Skin epidermis (tissue), 12 donors: ENCODE results near the gene CLTB.
A peak's percentile ranks its signal among the peaks of the same experiment; 100 is the strongest.

ENCODE experiments used
- H3K27ac ChIP-seq, 21 experiments: fragments of 200-600 bp; sonication (generic) in 11 of 21; one replicate each; pipeline ENCODE4 v1.5.0; 2020; ENCODE audit warnings: mild to moderate bottlenecking in 3 of 21, inconsistent platforms in 2 of 21, moderate library complexity in 2 of 21
- H3K4me3 ChIP-seq, 7 experiments: fragments of 200-600 bp; sonication (generic) in 2 of 7; one replicate each; pipeline ENCODE4 v1.5.0; 2020; ENCODE audit warnings: inconsistent platforms in 2 of 7, mild to moderate bottlenecking in 2 of 7, moderate library complexity in 1 of 7

CLTB gene

DNA sequence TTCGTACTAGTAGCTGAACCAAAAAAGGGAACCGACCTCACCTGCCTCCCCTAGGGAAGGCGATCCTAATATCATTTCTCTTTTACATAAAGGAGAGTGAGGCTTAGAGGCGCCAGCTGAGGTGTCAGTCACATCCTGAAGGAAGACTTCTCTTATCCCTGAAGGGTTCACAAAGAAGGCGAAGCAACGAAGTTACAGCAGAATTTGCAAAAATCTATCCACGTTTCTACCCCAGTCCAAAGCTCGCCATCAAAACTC is 54.2 kb downstream of the CLTB start:
- peak overlapping the region in 16 of 21 experiments; percentile 24 to 92 (median 86) for H3K27ac ChIP-seq
- H3K4me3 ChIP-seq, result peak overlapping the region; percentile 73 to 99 (median 86)

DNA sequence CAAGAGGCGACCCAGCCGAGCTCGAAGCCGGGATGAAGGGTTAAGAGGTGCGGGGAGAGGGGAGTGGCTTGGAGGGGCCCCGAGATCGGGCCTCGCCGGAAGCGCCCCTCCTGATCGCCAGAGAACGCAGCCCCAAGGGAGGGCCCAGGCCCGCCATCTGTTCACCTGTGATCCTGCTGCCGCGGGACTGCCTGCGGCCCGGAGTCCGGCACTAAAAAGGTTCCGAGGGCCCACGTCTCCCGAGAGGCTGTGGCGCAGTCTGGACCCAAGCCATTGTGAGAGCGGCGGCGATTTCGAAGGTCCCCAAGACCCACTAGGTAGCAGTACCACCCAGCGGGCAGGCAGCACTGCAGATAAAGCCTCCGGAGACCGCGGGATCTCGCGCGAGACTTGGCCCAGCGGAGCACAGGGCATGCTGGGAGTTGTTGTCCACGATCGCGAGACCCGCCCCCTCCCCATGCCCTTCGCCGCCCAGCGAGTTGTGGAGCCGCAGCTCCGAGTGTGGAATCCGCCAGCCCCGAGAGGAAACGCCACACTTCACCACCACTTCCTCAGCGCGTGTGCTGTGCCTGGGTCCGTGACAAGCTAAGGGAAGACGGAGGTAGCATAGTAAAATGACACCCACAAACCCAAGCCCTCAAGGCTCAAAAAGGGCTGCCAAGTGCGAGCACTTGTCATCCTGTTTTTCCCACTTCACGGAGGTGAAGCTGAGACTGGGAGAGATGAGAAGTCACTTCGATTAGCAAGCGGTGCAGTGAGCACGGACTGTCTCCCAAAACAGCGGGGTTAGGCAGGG is 54.7 kb downstream of the CLTB start, which contains the start of gene KIAA1191:
Gene KIAA1191 (minus strand): TSS at position 328 of the 796 bp plus-strand sequence. CDS start 2,256 bp downstream, outside the sequence.
- Histone ChIP-seq H3K27ac (peak within 1 kb of the TSS; percentile 20 to 93 (median 86)), H3K4me3 (peak within 1 kb of the TSS; percentile 73 to 99 (median 86))

DNA sequence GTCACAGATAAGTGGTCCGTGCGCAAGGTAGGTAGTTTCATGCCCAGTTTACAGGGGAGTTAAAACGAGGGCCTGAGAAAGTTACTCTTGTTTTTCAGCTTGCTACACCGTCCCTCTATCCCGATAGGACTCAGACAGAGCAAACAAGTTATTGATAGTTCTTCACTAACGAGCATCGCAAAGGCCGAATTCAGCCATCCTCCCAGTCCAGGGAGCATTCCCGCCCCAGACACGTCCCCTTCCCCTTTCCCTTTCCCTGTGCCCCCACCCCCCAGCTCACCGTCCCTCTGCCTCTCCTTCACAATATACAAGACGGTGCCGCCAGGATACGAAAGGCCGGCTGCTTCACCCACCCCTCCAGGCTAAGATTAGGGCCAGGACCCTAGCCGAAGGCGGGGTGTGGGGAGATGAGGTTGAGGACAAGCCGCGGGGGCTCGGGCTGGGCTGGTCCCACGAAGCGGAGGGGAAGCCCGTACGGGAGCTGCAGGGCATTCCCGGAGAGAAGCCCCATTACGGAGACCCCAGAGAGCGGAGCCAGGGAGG is 55.4 kb downstream of the CLTB start:
- H3K4me3 ChIP-seq, result peak overlapping the region; percentile 73 to 99 (median 86)
- H3K27ac ChIP-seq, result peak overlapping the region; percentile 20 to 93 (median 86)

DNA sequence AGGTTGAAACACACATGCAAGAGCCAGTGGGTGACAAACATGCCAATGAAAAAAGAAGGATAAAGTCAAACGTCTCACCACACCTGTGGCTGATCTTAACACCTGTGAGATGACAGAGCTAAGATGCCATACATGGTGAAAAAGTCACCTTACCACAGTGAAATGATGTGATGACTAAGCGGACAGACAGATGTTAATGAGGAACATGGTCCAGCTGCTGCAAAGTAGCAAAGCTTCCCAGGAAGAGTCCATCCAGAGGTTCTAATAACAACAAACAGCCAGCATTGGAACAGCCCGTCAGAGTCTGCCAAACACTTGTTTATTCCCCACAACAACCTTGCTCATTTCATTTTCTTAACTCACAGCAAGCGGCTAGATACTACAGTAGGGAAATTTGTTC is 56.7 kb downstream of the CLTB start:
- Histone ChIP-seq H3K27ac (no peak overlapping the region), H3K4me3 (no peak overlapping the region)

DNA sequence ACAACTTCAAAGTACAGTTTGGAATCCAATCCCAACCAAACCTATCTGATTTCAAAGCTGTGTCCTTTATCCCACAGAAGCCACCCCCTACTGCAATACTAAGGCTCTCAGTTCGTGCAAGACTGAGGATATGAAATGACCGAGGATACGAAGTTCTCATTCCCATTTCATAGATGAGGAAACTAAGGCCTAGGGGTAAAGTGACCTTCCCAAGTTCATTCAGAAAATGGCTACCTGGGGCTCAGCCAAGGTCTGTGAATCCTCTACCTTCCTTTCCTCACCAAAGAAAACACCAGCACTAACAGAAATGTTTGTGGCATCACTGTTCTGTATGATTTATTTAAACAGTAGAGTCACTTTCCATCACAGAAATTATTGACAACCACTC is 60.2 kb downstream of the CLTB start:
- no peak overlapping the region for H3K27ac ChIP-seq

DNA sequence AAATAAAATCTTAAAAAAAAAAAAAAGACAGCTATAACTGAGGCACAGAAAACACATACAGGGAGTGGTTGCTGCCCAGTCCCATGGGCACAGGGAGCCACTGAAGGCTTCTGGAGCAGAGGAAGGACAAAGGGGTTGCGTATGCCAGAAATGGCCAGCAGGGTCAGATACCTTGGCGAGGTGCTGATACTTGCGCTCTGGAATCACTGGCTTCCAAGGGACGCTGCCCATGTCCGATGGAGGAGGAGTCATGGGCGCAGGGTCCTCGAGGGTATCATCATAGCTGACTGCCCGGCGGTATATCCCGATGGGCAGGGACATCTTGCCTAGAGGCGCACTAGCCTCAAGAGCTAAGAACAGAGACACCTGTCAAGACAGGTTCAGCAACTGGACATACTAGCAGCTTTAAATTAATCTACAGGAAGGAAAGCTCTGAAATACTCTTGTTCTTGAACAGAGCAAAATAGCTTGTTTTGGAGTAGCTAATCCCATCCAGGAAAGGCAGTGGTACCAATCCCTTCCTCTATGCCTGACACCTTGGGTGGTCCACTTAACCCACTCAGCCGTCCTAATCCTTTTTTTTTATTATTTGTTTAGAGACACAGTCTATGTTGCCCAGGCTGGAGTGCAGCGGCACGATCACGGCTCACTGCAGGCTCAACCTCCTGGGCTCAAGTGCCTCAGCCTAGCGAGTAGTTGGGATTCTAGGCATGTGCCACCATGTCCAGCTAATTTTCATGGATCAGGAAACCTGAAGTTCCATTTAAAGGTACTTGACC is 60.8 kb downstream of the CLTB start:
- H3K4me3 ChIP-seq, result no peak overlapping the region
- no peak overlapping the region for H3K27ac ChIP-seq

More for the DNA sequence above, 60.2 kb downstream of the CLTB start:
- H3K4me3 ChIP-seq, result no peak overlapping the region

DNA sequence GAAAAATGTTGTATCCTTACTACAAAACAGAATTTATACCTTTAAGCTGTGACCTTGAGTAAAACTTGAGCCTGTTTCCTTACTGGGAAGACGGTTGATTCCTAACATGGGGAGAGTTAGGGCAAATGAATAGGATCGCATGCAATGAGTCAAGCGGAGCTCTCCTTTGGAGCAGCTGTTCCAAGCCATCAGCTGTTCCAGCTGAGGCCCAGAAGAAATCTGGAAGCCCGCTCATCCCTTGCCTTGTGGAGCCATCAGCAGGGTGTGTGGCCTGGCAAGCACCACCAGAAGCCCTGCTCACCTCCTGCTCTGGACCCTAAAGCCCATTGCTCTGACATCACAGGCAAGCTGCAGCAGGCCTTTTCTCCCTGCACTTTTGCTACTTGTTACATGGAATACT is 62.8 kb downstream of the CLTB start:
- H3K4me3 ChIP-seq, result no peak overlapping the region
- H3K27ac ChIP-seq, result no peak overlapping the region

DNA sequence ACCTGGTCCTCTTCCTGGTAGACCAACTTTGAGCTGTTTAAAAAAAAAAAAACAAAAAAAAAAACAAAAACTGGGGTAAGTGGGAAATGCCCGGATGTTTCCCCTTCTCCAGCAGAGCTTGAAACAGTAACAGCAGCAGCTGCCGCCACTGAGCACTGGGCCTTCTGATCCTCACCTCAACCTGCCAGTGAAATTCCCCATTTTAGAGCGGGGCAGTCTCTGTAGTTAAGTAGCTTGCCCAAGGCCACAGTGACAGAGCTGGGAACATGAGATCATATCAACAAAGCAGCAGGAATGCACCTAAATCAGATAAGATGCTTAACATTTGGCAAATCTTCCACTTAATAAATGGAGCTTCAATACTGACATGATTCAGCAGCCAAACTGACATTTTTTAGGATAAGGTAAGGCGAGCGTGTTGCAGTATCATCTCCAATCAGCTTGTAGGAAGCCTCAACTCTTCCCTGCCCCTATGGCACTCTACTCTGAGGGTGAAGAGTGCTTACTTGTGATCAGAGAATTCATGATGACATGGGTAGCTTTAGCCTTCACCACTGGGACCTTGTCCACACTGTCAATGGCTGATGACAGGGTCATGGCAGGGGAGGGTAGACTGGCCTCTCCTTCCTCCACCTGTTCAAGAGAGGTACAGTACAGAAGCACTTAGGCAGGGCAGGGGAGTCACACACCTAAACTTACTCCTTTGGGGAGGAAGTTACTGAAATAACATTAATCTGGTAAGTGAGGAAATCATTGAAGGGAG is 64.0 kb downstream of the CLTB start:
- H3K27ac ChIP-seq, result no peak overlapping the region
- H3K4me3 ChIP-seq, result no peak overlapping the region

DNA sequence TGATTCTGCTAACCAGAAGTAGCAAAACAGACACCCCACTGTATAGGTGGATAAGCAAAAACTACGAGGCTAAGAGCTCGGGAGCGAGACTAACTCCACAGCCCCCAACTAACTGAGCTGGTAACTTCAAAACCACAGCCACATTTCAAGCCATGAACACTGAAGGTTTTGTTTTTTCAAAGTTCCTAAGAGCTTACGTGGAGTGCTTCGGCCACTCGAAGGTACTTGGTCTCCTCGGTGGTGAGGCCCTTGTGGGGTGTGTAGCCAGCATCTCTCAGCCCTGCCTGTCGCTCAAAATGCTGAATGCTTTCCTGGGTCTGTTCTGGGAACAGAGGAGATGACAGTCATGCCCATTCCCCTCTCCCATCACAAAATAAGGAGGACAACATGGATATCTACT is 65.9 kb downstream of the CLTB start:
- H3K27ac ChIP-seq, result no peak overlapping the region

DNA sequence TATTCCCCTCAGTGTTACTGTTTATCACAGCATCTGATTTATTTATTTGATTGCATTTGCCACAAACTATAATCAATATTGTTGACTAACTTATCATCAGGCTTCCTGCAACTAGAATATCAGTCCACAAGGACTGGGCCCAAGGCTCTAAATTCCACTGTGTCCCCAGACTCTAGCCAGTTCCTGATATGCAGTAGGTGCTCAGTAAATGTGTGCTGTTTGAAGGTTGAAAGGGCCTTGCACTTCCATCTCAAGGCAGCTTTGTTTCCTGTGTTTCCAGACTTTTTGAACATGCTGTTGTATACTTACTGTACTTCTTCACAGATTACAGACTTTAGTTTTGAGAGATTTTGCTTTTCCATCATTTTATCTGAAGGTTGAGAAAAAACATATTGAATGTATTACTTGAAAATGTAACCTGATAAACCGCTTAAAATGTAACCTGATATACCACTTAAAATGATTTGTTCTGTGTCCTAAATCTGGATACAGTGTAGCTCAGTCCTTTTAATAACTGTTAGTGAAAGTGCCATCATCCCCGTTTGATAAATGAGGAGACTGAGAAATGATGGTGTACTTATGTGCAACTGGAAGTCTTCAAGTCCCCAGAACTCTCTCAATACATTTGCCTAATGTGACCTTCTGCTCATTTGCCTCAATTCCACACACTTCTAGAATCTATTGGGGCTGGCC is 73.4 kb downstream of the CLTB start:
- H3K27ac ChIP-seq, result no peak overlapping the region

More for the DNA sequence above, 65.9 kb downstream of the CLTB start:
- no peak overlapping the region for H3K4me3 ChIP-seq

More for the DNA sequence above, 73.4 kb downstream of the CLTB start:
- no peak overlapping the region for H3K4me3 ChIP-seq
